ENCODE results near the gene MBP. TPM values are rescaled to one million over a fixed set of nuclear protein-coding genes. Genes with fewer than 3 reads are reported as not detected.

The MBP gene
- total RNA-seq, 4 donors from 2014 or later, result 44.0 to 68.0 (median 60.2) TPM

DNA sequence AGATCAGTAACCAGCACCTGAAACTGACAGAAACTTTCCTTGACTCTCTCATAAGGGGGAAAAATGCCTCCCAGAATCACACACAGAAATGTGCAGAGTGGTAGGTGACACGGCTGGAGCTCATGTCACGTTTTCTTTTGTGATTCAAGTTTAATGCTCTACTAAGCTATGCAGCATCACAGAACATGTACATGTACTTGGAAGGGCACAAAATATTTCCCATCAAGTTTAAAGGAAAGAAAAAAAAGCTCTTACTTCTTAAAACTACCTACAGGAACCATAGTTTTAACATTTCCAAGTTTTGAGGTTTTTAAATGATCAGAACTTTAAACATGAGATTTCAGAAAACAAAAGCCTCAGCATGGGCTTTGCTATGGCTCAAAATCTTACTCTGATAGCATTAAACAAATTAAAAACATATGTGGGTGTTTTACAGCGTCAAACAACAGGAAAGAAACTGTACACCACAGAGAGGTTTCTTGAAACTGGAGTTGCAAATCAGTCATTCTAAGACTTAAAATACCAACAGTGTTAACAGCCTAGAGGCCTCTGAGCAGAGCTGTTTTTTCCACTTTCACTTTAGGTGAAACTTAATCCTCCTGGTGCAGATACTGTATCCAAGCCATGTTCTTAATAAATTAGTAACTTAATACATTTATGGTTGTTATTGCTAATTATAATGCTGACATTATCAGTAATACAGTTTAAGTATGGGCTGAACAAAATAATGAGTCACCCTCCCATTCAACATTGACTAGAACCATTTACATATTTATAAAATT, 30.1 kb downstream of the MBP start:
- Histone ChIP-seq H3K27me3 (no peaks in the 10 kb centered on the region), H3K36me3 (peaks cover 0 to 9% of the 10 kb centered on the region in 2 donors), H3K4me1 (peaks cover 31 to 48% of the 10 kb centered on the region in 2 donors), H3K9me3 (no peaks in the 10 kb centered on the region), H3K27ac (peak overlapping the region; percentile 16 to 79 (median 73)), H3K4me3 (replicated peaks in 1 of 3) (no peak overlapping the region)
- no peak for DNase-seq
- no peak for TF ChIP-seq POLR2A (IDR thresholded peaks at IDR 0.05)
- TF ChIP-seq, protein P1, sequence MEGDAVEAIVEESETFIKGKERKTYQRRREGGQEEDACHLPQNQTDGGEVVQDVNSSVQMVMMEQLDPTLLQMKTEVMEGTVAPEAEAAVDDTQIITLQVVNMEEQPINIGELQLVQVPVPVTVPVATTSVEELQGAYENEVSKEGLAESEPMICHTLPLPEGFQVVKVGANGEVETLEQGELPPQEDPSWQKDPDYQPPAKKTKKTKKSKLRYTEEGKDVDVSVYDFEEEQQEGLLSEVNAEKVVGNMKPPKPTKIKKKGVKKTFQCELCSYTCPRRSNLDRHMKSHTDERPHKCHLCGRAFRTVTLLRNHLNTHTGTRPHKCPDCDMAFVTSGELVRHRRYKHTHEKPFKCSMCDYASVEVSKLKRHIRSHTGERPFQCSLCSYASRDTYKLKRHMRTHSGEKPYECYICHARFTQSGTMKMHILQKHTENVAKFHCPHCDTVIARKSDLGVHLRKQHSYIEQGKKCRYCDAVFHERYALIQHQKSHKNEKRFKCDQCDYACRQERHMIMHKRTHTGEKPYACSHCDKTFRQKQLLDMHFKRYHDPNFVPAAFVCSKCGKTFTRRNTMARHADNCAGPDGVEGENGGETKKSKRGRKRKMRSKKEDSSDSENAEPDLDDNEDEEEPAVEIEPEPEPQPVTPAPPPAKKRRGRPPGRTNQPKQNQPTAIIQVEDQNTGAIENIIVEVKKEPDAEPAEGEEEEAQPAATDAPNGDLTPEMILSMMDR (IDR thresholded peaks at IDR 0.05), result no peak
- intact Hi-C loops (cut with DNase I), result no loop called here
- WGBS, 2 donors, result 74 to 78% methylated on average over 3 of the region's 3 CpGs

DNA sequence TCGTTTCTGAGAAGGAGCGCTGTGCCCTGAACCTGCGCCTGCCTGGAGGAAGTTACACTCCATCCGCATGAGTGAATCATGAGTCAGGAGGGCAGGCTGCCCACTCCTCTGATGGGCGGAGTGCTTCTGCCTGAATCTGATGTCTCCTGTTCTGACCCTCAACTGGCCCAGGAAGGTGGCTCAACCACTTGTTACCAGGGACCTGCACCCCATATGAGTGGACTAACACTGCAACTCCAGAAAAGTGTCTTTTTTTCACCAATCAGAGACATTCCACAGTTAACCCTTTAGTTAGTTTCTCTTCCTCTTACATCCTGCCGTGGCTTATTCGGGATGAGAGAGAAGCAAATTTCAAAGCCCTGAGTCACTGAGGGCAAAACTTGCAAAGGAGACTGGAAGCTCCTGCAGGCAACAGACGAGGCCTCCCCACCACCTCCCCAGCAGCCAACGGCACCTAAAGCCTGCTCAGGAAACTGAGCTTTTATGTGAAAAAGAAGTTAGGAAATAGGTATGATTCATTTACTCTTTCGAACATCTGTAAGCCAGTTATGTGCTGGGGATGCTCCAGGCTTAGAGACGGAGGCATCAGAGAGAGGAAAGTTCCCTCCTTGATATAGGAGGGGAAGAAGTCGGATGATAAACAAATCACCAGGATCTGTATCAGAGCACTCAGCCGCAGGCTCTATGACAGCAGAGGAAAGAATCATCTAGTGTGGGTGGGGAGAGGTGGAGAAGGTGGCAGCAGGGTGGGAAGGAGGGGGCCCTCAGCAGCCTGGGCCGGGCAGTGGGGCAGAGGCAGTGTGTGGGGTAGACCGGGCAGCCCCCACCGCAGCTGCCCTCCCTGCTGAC, 30.9 kb downstream of the MBP start:
- 54 to 60% methylated on average over 16 of the region's 16 CpGs for WGBS, 2 donors
- H3K36me3 ChIP-seq, result peaks cover 0 to 9% of the 10 kb centered on the region in 2 donors
- intact Hi-C loops (cut with DNase I), result no loop called here
- no peak for TF ChIP-seq POLR2A (IDR thresholded peaks at IDR 0.05)
- TF ChIP-seq, protein P1 (IDR thresholded peaks at IDR 0.05), result no peak
- no peaks in the 10 kb centered on the region for H3K27me3 ChIP-seq
- H3K4me1 ChIP-seq, result peaks cover 23 to 49% of the 10 kb centered on the region in 2 donors
- peak overlapping the region; percentile 16 to 79 (median 73) for H3K27ac ChIP-seq
- no peak overlapping the region for H3K4me3 ChIP-seq (replicated peaks in 1 of 3)
- H3K9me3 ChIP-seq, result no peaks in the 10 kb centered on the region
- DNase-seq, result peak; percentile 70 to 73

DNA sequence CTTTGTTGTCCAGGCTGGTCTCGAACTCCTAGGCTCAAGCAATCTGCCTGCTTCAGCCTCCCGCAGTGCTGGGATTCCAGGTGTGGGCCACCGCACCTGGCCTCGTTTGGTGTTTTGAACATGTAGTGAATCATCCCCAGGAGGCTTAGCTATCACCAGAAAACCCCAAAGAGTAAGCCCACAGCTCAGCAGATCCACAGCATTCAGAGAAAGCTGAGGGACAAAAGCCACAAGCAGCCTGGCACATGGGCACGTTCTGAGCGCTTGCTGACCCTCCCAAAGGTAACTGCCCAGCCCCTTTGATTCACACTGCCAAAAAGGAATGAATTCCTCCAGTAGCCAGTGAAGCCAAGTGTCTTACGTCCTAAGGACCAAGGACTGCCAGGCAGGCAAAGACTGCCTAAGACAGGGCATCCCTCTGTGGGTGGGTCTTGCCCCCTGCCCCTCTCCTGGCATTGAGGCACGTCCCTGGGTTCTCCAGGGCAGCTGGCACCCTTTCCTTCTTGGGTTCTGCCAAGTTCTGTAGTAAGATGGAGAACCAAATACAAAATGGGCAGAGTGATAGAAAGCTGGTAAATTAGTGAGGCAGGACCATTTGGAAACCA, 31.7 kb downstream of the MBP start:
- WGBS, 2 donors, result 75 to 86% methylated on average over 8 of the region's 8 CpGs
- no peaks in the 10 kb centered on the region for H3K27me3 ChIP-seq
- no peak overlapping the region for H3K4me3 ChIP-seq (replicated peaks in 1 of 3)
- intact Hi-C loops (cut with DNase I), result no loop called here
- peak overlapping the region in 2 of 3 donors; percentile 73 to 79 for H3K27ac ChIP-seq
- TF ChIP-seq, protein P1 (IDR thresholded peaks at IDR 0.05), result no peak
- TF ChIP-seq POLR2A (IDR thresholded peaks at IDR 0.05), result no peak
- H3K36me3 ChIP-seq, result peaks cover 0 to 9% of the 10 kb centered on the region in 2 donors
- H3K9me3 ChIP-seq, result no peaks in the 10 kb centered on the region
- DNase-seq, result no peak
- peaks cover 15 to 42% of the 10 kb centered on the region in 2 donors for H3K4me1 ChIP-seq

DNA sequence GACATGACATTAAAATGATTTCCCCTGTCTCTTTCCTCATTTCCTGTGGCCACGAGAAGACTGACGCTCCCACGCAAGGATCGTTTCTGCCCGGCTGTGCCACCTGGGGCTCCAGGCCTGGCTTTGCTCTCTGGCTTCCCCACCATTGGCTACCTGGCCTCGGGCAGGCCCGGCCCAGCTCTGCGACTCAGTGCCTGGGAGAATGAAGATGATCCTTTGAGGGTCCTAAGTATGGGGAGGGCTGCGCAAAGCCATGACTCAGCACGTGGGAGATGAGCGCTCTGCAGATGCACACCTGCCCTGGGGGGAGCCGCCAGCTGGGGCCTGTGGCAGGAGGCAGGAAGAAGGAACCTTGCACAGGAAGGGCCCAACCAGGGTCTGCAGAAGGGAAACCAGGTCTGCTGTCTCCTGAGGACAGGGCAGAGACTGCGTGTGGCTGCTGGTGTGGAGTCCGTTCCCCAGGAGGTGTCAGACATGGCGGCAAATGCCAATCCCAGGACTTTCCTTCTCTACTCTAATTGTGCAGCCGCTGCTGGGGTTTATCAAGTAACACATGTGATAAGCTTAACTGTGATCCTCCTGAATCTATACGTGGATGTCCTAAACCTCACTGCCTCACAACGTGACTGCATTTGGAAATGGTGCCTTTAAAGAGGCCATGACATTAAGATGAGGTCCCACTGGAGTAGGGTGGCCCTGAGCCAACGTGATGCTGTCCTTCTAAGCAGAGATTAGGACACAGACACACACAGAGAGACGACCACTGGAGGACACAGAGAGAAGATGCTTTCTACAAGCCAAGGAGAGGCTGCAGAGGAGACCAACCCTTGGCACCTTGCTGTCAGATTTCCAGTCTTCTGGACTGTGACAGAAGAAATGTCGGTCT, 32.9 kb downstream of the MBP start:
- H3K27me3 ChIP-seq, result no peaks in the 10 kb centered on the region
- intact Hi-C loops (cut with DNase I), result no loop called here
- TF ChIP-seq, protein P1 (IDR thresholded peaks at IDR 0.05), result no peak
- no peak for TF ChIP-seq POLR2A (IDR thresholded peaks at IDR 0.05)
- H3K4me1 ChIP-seq, result peaks cover 15 to 39% of the 10 kb centered on the region in 2 donors
- no peak overlapping the region for H3K4me3 ChIP-seq (replicated peaks in 1 of 3)
- DNase-seq, result no peak
- H3K36me3 ChIP-seq, result peaks cover 3 to 9% of the 10 kb centered on the region in 2 donors
- no peaks in the 10 kb centered on the region for H3K9me3 ChIP-seq
- WGBS, 2 donors, result 89 to 92% methylated on average over 19 to 21 of the region's 21 CpGs
- no peak overlapping the region for H3K27ac ChIP-seq

Measured in thyroid gland (tissue), 4 donors.